NOMO-1 (cell line): ENCODE measurements around the gene GPR179.

Source experiments
- DNase-seq, 2 experiments: peaks; one replicate each; lab custom pipeline; 2025; ENCODE audit not compliant: unreplicated experiment in 2 of 2; lab: John Stamatoyannopoulos, UW

GPR179 gene

GRCh38 chr17:38344420-38344745 is 627 bp upstream of the GPR179 start:
- DNase-seq, result no peak

GRCh38 chr17:38342886-38343607 is 709 bp downstream of the GPR179 start:
- DNase-seq, result no peak

- DNase-seq, result no peak
Observed at GRCh38 chr17:38341035-38341721, 2.6 kb downstream of the GPR179 start.

- DNase-seq, result no peak
Observed at GRCh38 chr17:38339891-38340290, 3.9 kb downstream of the GPR179 start.

GRCh38 chr17:38338535-38338934 is 5.2 kb downstream of the GPR179 start:
- DNase-seq, result no peak

- no peak for DNase-seq
Observed at GRCh38 chr17:38338053-38338452, 5.7 kb downstream of the GPR179 start.

GRCh38 chr17:38336838-38337237 is 6.9 kb downstream of the GPR179 start:
- DNase-seq, result no peak

- no peak for DNase-seq
Observed at GRCh38 chr17:38334480-38335364, 9.0 kb downstream of the GPR179 start.

GRCh38 chr17:38333635-38334295 is 10.0 kb downstream of the GPR179 start:
- peak; percentile 17 to 19 for DNase-seq

- no peak for DNase-seq
Observed at GRCh38 chr17:38332735-38333134, 11.0 kb downstream of the GPR179 start.

GRCh38 chr17:38330941-38331411 is 12.8 kb downstream of the GPR179 start:
- no peak for DNase-seq

GRCh38 chr17:38329808-38330730 is 13.7 kb downstream of the GPR179 start:
- DNase-seq, result no peak

GRCh38 chr17:38329284-38329683 is 14.5 kb downstream of the GPR179 start:
- no peak for DNase-seq

GRCh38 chr17:38328620-38329019 is 15.1 kb downstream of the GPR179 start:
- no peak for DNase-seq

GRCh38 chr17:38327936-38328335 is 15.8 kb downstream of the GPR179 start:
- no peak for DNase-seq

- peak in 1 of 2 experiments; percentile 2 for DNase-seq
Observed at GRCh38 chr17:38326996-38327792, 16.6 kb downstream of the GPR179 start.

GRCh38 chr17:38325221-38325851 is 18.4 kb downstream of the GPR179 start:
- no peak for DNase-seq

GRCh38 chr17:38324772-38325171 is 19.0 kb downstream of the GPR179 start:
- no peak for DNase-seq
